Lower lobe of right lung (tissue), 2 donors: ENCODE data around the gene KIF9. TPM values are rescaled to one million over a fixed set of nuclear protein-coding genes. Genes with fewer than 3 reads are reported as not detected.
A peak's percentile ranks its signal among the peaks of the same experiment; 100 is the strongest.
"Not testable (repeated sequence)": the region's sequence is repeated elsewhere in the genome, so short reads cannot be mapped to it uniquely, and the experiment has no call there.

Source experiments
- ATAC-seq, 2 donors: fragments of 200-7000 bp; cut with Tn5 transposase; one replicate each; pipeline ENCODE4 v1.9.1; 2020 to 2022; ENCODE audit warnings: mild to moderate bottlenecking in 2 of 2, moderate library complexity in 2 of 2
- DNase-seq: peaks from one replicate; pipeline ENCODE4 v3.0.0-alpha.2; 2020
- H3K27ac ChIP-seq: fragments of 200-600 bp; one replicate; pipeline ENCODE4 v1.8.0; 2022
- H3K27me3 ChIP-seq: fragments of 200-600 bp; one replicate; pipeline ENCODE4 v1.8.0; 2022; ENCODE audit warnings: low read depth
- H3K36me3 ChIP-seq: fragments of 200-600 bp; one replicate; pipeline ENCODE4 v1.8.0; 2022; ENCODE audit warnings: mild to moderate bottlenecking
- H3K4me1 ChIP-seq: fragments of 200-600 bp; one replicate; pipeline ENCODE4 v1.8.0; 2022
- H3K4me3 ChIP-seq: fragments of 200-600 bp; one replicate; pipeline ENCODE4 v1.8.0; 2022; ENCODE audit warnings: mild to moderate bottlenecking
- H3K9me3 ChIP-seq: fragments of 200-600 bp; one replicate; pipeline ENCODE4 v1.8.0; 2022
- intact Hi-C: fragments of 100-400 bp; cut with DNase I; formaldehyde crosslinking; loops from one replicate; pipeline ENCODE4 v1.11.0; 2022
- total RNA-seq: library from RNA; stranded (reverse); fragmentation: NEBNext Ultra II Directional; extraction: Animal tissue kit (Norgen Biotek cat#: 25700); gene quantifications from one replicate; pipeline ENCODE4 v1.2.1, GENCODE V29; 2021
- TF ChIP-seq, protein P1 (sequence below): fragments of 200-600 bp; IDR thresholded peaks from one replicate; pipeline ENCODE4 v1.8.0; 2022; ENCODE audit warnings: antibody characterized with exemption, mild to moderate bottlenecking
- donor health status: DM: no; HTN: yes; CAD: no; lungs with severe emphysema.

The KIF9 gene
- total RNA-seq, 1 donor from 2014 or later: 8.7 TPM

DNA sequence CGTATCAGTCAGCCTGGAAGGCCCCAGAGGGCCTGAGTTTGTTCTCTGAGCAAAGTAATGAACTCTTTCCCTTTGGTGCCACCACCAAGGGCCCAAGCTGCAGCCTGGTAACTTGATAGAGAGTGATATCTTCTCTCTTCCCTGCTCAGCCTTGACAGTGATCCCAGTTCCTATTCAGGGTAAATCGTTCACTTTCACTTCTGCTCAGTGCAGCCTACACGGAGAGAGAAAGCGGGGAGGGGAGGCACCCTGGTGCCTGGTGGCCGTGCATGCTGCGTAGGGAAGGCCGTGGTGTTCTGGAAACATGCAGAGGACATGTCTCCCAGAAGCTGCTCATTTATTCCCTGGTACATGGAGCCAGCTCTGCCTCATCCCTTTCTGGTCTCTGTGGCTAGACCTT is 54.9 kb downstream of the KIF9 start:
- intact Hi-C loops: no loop called here
- H3K4me1 ChIP-seq: peaks cover 28% of the 10 kb centered on the region
- no peak overlapping the region for H3K4me3 ChIP-seq
- TF ChIP-seq, protein P1, sequence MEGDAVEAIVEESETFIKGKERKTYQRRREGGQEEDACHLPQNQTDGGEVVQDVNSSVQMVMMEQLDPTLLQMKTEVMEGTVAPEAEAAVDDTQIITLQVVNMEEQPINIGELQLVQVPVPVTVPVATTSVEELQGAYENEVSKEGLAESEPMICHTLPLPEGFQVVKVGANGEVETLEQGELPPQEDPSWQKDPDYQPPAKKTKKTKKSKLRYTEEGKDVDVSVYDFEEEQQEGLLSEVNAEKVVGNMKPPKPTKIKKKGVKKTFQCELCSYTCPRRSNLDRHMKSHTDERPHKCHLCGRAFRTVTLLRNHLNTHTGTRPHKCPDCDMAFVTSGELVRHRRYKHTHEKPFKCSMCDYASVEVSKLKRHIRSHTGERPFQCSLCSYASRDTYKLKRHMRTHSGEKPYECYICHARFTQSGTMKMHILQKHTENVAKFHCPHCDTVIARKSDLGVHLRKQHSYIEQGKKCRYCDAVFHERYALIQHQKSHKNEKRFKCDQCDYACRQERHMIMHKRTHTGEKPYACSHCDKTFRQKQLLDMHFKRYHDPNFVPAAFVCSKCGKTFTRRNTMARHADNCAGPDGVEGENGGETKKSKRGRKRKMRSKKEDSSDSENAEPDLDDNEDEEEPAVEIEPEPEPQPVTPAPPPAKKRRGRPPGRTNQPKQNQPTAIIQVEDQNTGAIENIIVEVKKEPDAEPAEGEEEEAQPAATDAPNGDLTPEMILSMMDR: no peak
- DNase-seq (peak; percentile 49), ATAC-seq (peak; percentile 75 to 82)
- H3K36me3 ChIP-seq: no peaks in the 10 kb centered on the region
- no peaks in the 10 kb centered on the region for H3K9me3 ChIP-seq
- no peaks in the 10 kb centered on the region for H3K27me3 ChIP-seq
- H3K27ac ChIP-seq: peak overlapping the region; percentile 69

DNA sequence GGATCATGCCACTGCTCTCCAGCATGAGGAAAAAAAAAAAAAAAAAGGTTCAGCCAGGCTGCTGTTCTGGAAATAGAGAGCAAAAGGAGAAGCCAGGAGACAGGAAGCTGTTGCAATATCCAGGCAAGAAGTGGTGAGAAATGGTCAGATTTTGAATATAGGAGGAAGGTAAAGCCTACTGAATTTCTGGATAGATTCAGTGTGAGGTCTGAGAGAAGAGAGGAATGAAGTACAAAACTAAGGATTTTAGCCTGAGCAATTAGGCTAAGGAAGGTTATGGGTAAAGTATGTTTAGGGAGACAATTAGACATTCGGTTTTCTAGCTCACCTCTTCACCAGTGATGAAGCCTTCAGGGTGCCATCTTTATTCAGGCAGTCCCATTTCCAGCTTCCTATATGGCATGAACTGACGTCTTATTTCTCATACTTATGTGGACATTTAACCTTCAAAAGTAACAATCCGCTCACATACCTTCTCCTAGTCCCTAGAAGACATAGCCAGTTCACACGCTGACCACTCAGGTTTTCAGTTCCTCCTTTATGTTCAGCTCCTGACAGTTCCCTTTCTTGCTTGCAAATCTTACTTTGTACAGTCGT is 57.2 kb downstream of the KIF9 start:
- Histone ChIP-seq H3K9me3 (no peaks in the 10 kb centered on the region), H3K27ac (no peak overlapping the region), H3K4me3 (peak overlapping the region; percentile 4), H3K4me1 (peaks cover 28% of the 10 kb centered on the region), H3K27me3 (no peaks in the 10 kb centered on the region), H3K36me3 (no peaks in the 10 kb centered on the region)
- ATAC-seq (peak; percentile 70 to 71), DNase-seq (no peak)
- TF ChIP-seq, protein P1: no peak
- intact Hi-C loops: no loop called here

DNA sequence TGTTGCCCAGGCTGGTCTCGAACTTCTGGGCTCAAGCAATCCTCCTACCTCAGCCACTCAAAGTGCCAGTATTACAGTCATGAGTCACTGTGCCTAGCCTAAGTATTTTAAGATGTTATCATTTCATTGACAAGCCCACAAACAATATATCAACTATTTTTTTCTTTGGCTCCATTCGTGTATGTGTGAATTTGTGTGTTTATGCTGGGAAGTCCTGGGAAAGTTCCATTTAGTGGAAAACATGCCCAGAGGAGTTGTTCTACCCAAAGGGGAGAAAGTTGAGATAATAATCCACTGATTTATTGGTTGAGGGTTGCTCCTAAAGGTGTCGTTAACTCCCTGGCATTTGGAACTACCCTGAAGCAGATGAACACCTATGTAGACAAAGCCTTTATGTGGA is 58.8 kb downstream of the KIF9 start:
- Histone ChIP-seq H3K4me1 (peaks cover 28% of the 10 kb centered on the region), H3K9me3 (no peaks in the 10 kb centered on the region), H3K27me3 (no peaks in the 10 kb centered on the region), H3K27ac (no peak overlapping the region), H3K36me3 (no peaks in the 10 kb centered on the region), H3K4me3 (no peak overlapping the region)
- no peak for DNase-seq
- intact Hi-C loops: no loop called here
- TF ChIP-seq, protein P1: no peak
- no peak for ATAC-seq

DNA sequence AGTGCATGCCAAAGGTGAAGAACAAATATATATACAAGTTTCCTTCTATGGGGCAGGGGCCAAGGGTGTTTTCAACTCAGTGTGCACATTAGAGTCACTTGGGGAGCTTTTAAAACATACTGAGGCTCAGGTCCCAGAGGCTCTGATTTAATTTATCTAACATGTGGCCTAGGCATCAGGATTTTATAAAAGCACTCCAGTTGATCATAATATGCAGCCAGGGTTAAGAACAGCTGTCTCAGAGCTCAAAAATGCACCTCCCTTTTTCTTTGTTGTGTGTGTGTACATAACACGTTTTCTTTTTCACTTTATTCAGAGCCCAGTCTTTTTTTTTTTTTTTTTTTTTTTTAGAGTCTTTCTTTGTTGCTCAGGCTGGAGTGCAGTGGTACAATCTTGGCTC is 60.8 kb downstream of the KIF9 start:
- Histone ChIP-seq H3K27me3 (no peaks in the 10 kb centered on the region), H3K4me3 (no peak overlapping the region), H3K4me1 (peaks cover 10% of the 10 kb centered on the region), H3K27ac (no peak overlapping the region), H3K9me3 (no peaks in the 10 kb centered on the region), H3K36me3 (no peaks in the 10 kb centered on the region)
- TF ChIP-seq, protein P1: no peak
- ATAC-seq: no peak
- intact Hi-C loops: no loop called here
- no peak for DNase-seq

DNA sequence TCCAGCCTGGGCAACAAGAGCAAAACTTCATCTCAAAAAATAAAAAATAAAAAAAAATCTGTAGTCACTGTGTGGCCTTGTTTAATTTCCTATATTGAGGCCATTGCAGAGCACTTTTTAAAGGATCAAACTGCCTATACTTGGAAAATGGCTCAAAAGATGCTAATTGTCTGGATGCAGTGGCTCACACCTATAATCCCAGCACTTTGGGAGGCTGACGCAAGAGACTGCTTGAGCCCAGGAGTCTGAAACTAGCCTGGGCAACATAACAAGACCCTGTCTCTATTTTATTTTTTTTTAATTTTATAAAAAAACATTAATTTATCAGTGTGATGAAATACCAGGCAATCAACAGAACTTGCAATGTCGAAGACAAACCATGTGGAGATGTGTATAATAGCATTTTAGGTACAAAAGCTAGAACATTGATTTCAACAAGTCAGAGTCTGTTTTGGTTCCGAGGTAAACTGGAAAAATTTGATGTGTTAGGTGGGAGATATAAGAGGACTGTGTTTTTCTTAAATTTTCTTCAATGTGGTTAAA is 71.7 kb downstream of the KIF9 start:
- intact Hi-C loops: no loop called here
- DNase-seq (no peak), ATAC-seq (no peak)
- Histone ChIP-seq H3K36me3 (no peaks in the 10 kb centered on the region), H3K27ac (no peak overlapping the region), H3K4me3 (no peak overlapping the region), H3K9me3 (no peaks in the 10 kb centered on the region), H3K4me1 (no peaks in the 10 kb centered on the region), H3K27me3 (no peaks in the 10 kb centered on the region)
- TF ChIP-seq, protein P1: no peak

DNA sequence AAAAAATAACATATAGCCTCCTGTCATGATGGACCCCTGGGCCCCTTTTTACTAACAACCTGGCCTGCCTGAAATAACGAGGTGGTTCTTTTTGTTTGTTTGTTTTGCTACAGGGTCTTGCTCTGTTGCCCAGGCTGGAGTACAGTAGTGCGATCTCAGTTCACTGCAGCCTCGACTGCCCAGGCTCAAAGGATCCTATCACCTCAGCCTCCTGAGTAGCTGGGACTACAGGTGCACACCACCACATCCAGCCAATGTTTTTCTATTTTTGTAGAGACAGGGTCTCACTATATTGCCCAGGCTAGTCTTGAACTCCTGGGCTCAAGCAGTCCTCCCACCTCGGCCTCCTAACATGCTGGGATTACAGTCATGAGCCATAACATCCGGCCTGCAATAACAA is 76.6 kb downstream of the KIF9 start:
- H3K36me3 ChIP-seq, H3K4me1 ChIP-seq, H3K27ac ChIP-seq, H3K27me3 ChIP-seq, H3K9me3 ChIP-seq, ATAC-seq, H3K4me3 ChIP-seq, DNase-seq, intact Hi-C loops: not testable (repeated sequence)
